ENCODE data around the gene EPHA8.

- TF ChIP-seq CTCF (conservative IDR thresholded peaks at IDR 0.05) (no peak), ZFX (IDR thresholded peaks at IDR 0.05) (no peak)
Observed at GRCh38 chr1:22602060-22602740, 38.9 kb downstream of the EPHA8 start.

Measured in C4-2B (cell line).